Activated T-cell treated with anti-CD3 and anti-CD28 coated beads, Interleukin-2, amount 50 U/mL, for 24 hours (primary cell): ENCODE results near the gene LGALSL.
"Not testable (repeated sequence)": the region's sequence is repeated elsewhere in the genome, so short reads cannot be mapped to it uniquely, and the experiment has no call there.

Source experiments
- DNase-seq: peaks from one replicate; pipeline ENCODE4 v3.0.0-alpha.2; 2020
- H3K27ac Mint-ChIP-seq: 2 replicates; pipeline ENCODE4 v1.8.0; 2020; ENCODE audit warnings: mild to moderate bottlenecking, mixed read lengths
- H3K27me3 Mint-ChIP-seq: 2 replicates; pipeline ENCODE4 v1.8.0; 2020; ENCODE audit warnings: mixed read lengths
- H3K36me3 Mint-ChIP-seq: 2 replicates; pipeline ENCODE4 v1.8.0; 2020; ENCODE audit warnings: low read depth, mixed read lengths
- H3K4me1 Mint-ChIP-seq: 2 replicates; pipeline ENCODE4 v1.8.0; 2020; ENCODE audit warnings: low read depth, mixed read lengths
- H3K4me3 Mint-ChIP-seq: 2 replicates; pipeline ENCODE4 v1.8.0; 2020; ENCODE audit warnings: mild to moderate bottlenecking, moderate library complexity, mixed read lengths
- H3K9me3 Mint-ChIP-seq: 2 replicates; pipeline ENCODE4 v1.8.0; 2020; ENCODE audit warnings: mixed read lengths

Gene LGALSL

DNA sequence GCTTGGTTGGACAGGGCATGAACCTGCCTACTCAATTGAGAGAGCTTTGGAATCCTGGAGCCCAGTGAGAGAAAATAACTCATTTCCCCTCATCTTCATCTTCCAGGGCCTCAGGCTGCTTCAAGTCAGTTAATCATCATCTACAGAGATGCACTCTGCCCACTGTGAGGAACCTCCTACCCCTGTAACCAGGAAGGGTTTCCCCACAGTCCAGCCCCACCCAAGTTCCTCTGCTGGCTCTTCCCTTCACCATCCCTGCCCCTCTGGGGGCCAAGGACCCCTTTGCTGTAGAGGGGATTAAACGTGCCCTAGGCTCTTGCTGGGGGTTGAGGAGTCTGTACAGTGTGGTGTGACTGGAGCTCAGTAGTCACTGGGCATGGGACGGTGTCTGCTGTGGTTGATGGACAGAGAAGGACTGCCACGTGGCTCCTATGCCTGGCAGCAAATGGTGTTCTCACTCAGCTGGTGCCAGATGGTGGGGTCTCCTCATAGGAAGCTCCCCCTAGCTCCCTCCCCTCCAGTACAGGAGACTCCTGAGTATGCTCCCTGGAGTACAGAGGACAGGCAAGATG, 29.5 kb upstream of the LGALSL start:
- Mint-ChIP-seq H3K27ac (no peak overlapping the region), H3K4me1 (no peaks in the 10 kb centered on the region), H3K4me3 (no peak overlapping the region), H3K9me3 (no peaks in the 10 kb centered on the region), H3K27me3 (no peaks in the 10 kb centered on the region), H3K36me3 (no peaks in the 10 kb centered on the region)
- DNase-seq, result no peak

DNA sequence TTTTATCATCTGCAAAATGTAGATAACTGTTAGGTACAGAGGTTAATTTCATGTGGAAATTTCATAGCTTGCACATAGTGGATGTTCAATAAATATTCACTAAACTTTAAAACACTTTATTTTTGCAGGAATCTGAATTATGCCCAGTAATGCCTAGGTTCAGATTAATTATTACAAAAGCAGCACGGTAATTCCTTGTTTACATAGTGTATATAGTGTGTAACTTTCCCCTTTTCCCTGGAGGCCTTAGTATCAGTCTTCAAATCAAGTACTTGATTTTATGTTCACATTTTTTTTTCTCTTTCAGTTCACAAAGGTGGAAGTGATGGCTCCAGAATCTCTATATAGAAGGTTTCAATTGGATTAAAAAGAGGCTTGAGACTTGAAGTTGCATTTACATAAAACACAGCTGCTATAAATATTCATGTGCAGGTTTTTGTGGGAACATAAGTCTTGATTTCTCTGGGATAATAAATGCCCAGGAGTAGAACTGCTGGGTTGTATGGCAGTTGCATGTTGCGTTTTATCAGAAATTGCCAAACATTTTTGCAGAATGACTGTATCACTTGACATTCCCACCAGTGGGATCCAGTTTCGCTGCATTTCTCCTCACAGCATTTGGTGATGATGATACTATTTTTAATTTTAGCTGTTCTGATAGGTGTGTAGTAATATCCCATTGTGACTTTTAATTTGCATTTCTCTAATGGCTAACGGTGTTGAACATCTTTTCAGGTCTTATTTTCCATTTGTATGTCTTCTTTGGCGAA, 27.6 kb upstream of the LGALSL start:
- Mint-ChIP-seq H3K36me3 (no peaks in the 10 kb centered on the region), H3K27me3 (no peaks in the 10 kb centered on the region), H3K9me3 (no peaks in the 10 kb centered on the region), H3K4me1 (no peaks in the 10 kb centered on the region), H3K4me3 (no peak overlapping the region), H3K27ac (no peak overlapping the region)
- DNase-seq, result no peak

DNA sequence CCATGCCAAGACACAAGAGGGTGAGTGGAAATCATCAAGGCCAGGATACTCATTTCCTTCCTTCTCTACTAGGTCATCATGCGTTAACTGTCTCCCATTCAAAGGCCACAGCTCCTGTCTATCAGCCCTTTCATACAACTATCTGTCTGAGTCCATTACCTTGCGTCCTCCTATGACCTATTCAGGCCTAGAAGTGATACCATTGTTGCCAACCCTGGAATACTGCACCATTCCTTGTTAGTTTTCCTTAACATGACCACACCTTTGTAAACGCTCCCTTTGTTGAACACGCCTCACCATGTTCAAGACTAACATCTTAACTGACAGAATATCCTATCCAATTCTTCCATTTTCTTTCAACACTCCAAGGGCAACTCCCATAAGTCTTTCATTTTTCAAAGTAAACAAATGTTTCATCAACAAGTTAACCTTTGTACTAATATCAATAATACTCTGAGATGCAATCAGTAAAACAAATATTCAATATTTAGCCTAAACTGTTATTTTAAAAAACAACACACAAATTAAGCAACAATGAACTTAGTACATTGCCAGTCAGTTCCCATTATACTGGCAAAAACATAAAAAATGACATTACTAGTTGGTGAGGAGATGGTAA, 19.8 kb upstream of the LGALSL start:
- Mint-ChIP-seq H3K9me3 (no peaks in the 10 kb centered on the region), H3K27me3 (peaks cover 21% of the 10 kb centered on the region), H3K36me3 (no peaks in the 10 kb centered on the region)

DNA sequence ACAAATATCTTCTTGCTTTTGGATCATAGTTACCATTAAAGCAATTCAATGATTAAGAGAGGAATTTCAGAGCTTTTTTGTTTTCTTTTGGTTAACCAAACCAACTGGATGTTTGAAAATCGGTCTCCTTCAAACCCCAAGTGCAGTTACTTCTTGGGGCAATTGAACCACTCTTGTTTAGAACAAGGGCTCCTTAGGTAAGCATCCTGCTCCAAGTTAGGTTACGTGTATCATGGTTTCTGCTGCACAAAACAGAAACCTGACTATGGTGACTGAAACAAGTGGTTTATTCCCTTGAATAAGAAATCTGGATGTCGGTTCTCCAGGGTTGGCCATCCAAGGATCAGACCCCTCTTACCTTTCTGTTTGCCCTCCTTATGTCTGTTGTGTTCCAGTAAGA, 16.1 kb upstream of the LGALSL start:
- Mint-ChIP-seq H3K4me3 (no peak overlapping the region), H3K27me3 (peaks cover 28% of the 10 kb centered on the region), H3K9me3 (no peaks in the 10 kb centered on the region)

More for the DNA sequence above, 19.8 kb upstream of the LGALSL start:
- H3K4me1 Mint-ChIP-seq, result no peaks in the 10 kb centered on the region
- DNase-seq, result no peak
- H3K27ac Mint-ChIP-seq, result no peak overlapping the region
- H3K4me3 Mint-ChIP-seq, result no peak overlapping the region

DNA sequence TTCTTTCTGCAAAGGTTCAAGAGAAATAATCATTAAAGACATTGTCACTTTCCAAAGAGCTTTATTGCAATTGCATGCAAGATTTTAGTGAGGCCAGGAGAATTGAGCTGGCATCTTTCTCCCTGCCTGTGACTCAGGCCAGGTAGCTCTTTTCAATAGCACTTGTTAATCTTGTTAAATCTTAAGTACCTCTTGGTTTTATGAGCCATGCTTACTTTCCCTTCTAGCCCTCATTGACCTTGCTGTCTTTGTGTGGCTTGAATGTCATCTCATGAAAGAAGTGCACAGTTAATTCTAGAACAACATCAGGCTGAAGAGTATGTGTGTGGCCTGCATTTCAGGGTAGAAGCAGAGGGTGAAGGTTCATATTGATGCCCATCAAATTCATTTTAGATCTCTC, 14.8 kb upstream of the LGALSL start:
- DNase-seq, result no peak
- no peaks in the 10 kb centered on the region for H3K4me1 Mint-ChIP-seq
- H3K27ac Mint-ChIP-seq, result no peak overlapping the region
- no peaks in the 10 kb centered on the region for H3K36me3 Mint-ChIP-seq
- H3K4me3 Mint-ChIP-seq, result no peak overlapping the region
- H3K27me3 Mint-ChIP-seq, result peaks cover 19% of the 10 kb centered on the region
- H3K9me3 Mint-ChIP-seq, result no peaks in the 10 kb centered on the region

More for the DNA sequence above, 16.1 kb upstream of the LGALSL start:
- no peak for DNase-seq
- Mint-ChIP-seq H3K36me3 (no peaks in the 10 kb centered on the region), H3K4me1 (no peaks in the 10 kb centered on the region), H3K27ac (no peak overlapping the region)

DNA sequence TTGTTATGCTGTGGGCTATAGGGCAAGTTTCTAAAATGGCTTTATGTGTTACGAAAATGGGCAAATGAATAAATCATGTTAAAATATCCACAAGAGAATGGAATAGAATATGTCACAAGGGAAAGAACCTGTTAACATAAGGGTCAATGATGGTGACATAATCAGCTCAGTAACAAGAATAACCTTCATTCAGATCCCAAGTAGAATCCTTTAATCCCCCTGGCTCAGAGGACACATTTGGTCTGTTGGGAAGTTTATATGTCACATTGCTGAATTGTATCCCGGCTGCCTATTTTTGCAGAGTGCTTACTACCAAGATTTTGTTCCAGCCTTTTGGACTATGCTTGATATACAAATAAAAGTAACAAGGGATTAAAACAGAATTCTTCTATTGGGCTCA, 13.1 kb upstream of the LGALSL start:
- Mint-ChIP-seq H3K9me3 (no peaks in the 10 kb centered on the region), H3K36me3 (no peaks in the 10 kb centered on the region), H3K27me3 (peaks cover 26% of the 10 kb centered on the region), H3K4me1 (peaks cover 3% of the 10 kb centered on the region), H3K27ac (no peak overlapping the region), H3K4me3 (no peak overlapping the region)
- no peak for DNase-seq

DNA sequence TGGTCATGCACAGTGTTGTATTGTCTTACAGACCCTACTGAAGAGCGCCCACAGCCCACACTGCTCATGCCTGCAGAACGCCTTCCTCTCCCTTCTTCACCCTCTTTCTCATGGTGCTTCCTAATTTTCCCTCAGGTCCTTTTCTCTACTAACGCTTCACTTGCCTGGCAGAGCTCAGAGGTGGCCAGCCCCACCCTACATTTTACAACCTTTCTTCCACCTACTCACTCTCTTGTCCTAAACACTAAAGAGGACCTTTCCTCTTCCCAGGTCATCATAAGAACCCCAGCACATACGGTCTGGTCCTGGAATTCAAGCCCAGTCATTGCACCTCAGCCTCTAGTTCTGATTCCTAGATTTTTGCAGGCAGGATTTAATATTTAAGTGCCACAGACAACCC, 11.7 kb upstream of the LGALSL start:
- Mint-ChIP-seq H3K4me1 (peaks cover 6% of the 10 kb centered on the region), H3K27ac (no peak overlapping the region), H3K4me3 (no peak overlapping the region), H3K27me3 (peaks cover 26% of the 10 kb centered on the region), H3K9me3 (no peaks in the 10 kb centered on the region), H3K36me3 (no peaks in the 10 kb centered on the region)
- no peak for DNase-seq

DNA sequence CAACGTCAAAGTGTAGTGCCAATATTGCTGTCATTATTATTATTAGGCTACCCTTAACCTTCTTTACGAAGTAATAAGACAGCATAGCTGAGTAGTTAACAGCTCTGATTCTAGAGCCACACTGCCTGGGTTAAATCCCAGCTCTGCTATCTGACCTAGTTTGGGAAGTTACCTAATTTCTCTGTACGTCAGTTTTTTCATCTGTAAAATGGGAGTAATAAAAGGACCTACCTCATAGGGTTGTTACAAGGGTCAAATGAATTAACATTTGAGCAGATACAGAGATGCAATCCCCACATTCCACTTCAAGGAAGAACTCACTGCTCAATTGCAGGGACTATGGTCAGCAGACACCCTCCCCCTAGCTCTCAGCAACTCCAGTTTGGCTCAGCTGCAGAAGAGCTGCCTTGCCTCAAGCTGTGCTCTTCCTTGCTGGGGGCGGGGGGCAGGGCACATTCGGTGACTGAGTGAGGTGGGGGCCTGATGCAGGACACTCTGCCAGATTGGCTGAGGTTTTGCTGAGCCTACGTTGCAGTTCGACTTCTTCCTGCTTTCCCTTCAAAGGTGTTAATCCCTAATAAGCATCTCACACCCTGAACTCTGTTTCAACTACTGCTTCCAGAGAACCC, 11.0 kb upstream of the LGALSL start:
- no peak for DNase-seq
- Mint-ChIP-seq H3K4me1 (peaks cover 6% of the 10 kb centered on the region), H3K27me3 (peaks cover 28% of the 10 kb centered on the region), H3K36me3 (no peaks in the 10 kb centered on the region), H3K27ac (no peak overlapping the region), H3K4me3 (no peak overlapping the region), H3K9me3 (no peaks in the 10 kb centered on the region)

DNA sequence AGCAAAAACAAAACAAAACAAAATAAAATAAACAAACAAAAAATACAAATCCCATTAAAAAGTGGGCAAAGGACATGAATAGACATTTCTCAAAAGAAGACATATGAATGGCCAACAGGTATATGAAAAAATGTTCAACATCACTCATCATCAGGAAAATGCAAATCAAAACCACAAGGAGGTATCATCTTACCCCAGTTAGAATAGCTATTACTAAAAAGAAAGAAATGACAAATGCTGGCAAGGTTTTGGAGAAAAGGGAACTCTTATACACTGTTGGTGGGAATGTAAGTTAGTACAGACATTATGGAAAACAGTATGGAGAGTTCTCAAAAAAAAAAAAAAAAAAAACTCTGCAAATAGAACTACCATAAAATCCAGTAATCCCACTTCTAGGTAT, 8.0 kb upstream of the LGALSL start:
- not testable (repeated sequence) for H3K4me1 Mint-ChIP-seq, H3K9me3 Mint-ChIP-seq, DNase-seq, H3K27ac Mint-ChIP-seq, H3K36me3 Mint-ChIP-seq, H3K4me3 Mint-ChIP-seq
- H3K27me3 Mint-ChIP-seq, result peaks cover 18% of the 10 kb centered on the region

DNA sequence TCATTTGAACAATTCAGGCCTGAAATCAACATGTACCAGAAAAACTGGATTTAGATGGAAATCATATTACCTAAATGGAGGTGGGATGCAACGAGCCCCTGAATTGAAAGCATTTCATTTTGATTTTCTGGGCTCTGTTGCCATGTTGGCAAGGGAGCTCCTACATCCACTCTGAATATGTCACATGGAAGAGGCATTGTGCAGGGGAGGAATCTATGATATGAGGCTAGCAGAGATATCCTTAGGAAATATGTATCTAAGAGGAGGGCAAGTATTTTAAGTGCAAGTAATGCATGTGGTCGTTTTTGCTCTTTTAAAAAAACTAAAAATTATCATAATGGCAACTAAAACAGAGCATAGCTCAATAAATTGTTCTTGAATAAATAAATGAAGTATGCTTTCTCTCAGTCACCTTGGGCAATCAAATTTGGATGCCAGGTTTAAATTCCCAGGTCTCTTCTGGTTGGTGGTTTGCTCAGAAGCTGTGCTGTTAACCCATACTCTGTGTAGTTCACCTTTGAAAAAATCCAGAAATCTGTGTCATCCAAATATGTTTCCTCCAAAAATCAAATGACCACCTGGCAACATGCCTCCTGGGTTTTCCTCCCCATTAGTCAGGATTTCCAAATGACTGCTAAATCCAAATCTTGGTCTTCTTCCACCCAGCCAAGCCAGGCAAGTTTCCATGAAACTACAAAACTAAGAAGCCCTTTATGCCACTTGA, 6.5 kb upstream of the LGALSL start:
- Mint-ChIP-seq H3K4me3 (no peak overlapping the region), H3K27me3 (peaks cover 16% of the 10 kb centered on the region), H3K27ac (no peak overlapping the region), H3K4me1 (peaks cover 6% of the 10 kb centered on the region), H3K36me3 (no peaks in the 10 kb centered on the region), H3K9me3 (no peaks in the 10 kb centered on the region)
- DNase-seq, result no peak

DNA sequence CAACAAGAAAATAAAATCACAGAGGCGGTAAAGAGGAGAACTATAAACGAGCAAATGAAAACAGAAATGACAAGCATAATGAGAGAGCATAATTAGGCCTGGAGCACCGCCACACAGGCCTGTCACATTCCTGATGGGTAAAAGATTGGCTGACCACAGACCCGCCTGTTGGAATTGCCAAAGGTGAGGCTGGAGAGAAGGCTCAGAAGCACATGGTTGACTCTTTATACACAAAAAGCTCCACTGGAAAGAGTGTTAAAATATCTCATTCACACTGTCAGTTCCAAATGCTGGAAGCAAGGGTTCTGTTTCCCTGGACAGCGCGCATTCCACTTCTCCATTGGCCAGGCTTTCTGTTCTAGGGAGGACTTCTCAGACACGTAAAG, 5.9 kb upstream of the LGALSL start:
- no peak overlapping the region for H3K4me3 Mint-ChIP-seq
- no peak overlapping the region for H3K27ac Mint-ChIP-seq
- H3K36me3 Mint-ChIP-seq, result no peaks in the 10 kb centered on the region
- DNase-seq, result no peak
- H3K4me1 Mint-ChIP-seq, result peaks cover 6% of the 10 kb centered on the region
- peaks cover 14% of the 10 kb centered on the region for H3K27me3 Mint-ChIP-seq
- no peaks in the 10 kb centered on the region for H3K9me3 Mint-ChIP-seq

DNA sequence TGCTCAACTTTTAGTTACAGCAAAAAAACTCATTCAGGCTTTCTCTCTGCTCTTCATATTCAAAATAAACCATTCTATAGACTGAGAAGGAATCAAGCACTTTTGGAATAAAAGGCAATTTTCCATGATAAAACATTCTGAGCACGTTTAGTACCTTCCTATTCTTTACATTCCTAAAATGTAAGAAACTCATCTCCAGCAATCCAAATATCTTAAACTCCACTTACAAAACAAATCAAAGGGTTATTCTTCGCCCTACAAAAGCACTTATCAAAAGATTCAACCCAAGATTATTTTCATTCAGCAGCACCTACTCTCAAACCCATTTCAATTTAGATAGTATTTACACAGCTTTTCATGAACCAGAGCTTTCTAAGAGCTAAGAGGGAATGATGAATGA, 2.9 kb upstream of the LGALSL start:
- Mint-ChIP-seq H3K4me1 (peaks cover 11% of the 10 kb centered on the region), H3K9me3 (no peaks in the 10 kb centered on the region), H3K4me3 (no peak overlapping the region), H3K27me3 (peaks cover 23% of the 10 kb centered on the region), H3K27ac (no peak overlapping the region), H3K36me3 (no peaks in the 10 kb centered on the region)
- DNase-seq, result no peak

DNA sequence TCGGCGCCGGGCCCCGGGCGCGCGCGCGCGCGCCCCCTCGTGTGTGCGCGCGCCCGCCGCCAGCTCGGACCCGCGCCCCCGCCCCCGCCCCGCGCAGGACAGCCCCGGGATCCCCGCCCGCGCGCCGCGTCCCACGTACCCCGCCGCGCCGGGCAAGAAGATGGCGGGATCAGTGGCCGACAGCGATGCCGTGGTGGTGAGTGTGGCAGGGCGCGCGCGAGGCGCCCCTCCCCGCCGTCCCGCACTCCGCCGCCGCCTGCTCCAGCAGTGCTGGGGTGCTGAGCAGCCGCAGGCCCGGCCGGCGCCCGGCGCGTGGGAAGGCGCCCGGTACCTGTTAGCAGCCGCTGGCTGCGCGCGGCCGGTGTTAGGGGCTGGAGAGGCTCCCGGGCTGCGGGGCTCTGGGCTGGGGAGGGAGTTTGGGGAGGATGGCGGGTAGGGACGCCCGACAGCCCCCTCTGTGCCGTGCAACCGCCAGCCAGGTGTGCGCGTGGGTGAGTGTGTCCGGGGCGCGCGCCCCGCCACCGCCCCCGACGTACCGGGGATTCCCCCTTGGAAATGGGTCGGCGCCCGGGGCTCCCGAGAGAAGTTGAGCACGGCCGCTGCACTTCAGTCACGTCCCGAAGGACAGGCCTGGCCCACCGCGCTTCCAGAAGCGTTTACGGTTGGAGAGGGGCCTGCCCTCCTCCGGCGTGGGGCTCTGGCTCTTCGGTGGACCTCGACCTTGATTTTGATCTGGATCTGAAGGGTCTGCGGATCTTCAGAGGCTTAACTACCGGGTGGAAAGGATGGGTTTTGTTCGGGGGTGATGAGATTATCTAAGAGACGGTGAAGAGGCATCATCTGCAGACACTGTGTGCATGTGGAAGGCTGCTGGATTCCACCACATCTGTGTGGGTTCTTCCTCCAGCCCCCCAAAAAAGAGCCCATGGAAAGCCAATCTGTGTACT, 697 bp downstream of the LGALSL start:
- H3K27me3 Mint-ChIP-seq, result peaks cover 26% of the 10 kb centered on the region
- no peaks in the 10 kb centered on the region for H3K9me3 Mint-ChIP-seq
- peaks cover 10% of the 10 kb centered on the region for H3K4me1 Mint-ChIP-seq
- peak overlapping the region; percentile 76 for H3K4me3 Mint-ChIP-seq
- H3K36me3 Mint-ChIP-seq, result no peaks in the 10 kb centered on the region
- peak overlapping the region; percentile 29 for H3K27ac Mint-ChIP-seq
- DNase-seq, result peak; percentile 76

DNA sequence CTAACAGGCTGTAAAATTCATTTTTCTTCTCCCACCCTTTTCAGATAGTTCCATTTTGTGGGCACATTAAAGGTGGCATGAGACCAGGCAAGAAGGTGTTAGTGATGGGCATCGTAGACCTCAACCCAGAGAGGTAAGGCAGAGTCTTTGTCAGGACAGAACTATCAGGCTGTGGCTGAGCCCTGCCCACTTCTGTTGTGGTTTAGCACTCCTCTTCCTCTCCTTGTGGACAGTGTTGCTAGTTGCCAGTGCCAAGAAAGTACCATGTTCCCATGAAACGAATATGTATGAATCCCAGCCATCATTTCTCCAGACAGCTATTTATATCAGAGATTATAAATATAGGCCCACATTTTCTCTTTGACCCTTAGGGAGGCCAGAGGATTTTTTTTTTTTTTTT, 1.6 kb downstream of the LGALSL start:
- peaks cover 26% of the 10 kb centered on the region for H3K27me3 Mint-ChIP-seq
- H3K9me3 Mint-ChIP-seq, result no peaks in the 10 kb centered on the region

More for the DNA sequence above, 1.6 kb downstream of the LGALSL start:
- H3K4me1 Mint-ChIP-seq, result peaks cover 10% of the 10 kb centered on the region
- peak overlapping the region; percentile 76 for H3K4me3 Mint-ChIP-seq
- no peak overlapping the region for H3K27ac Mint-ChIP-seq
- DNase-seq, result no peak
- no peaks in the 10 kb centered on the region for H3K36me3 Mint-ChIP-seq
